HG03521 (cell line): Measurements from ENCODE around the gene RBM33.
"Not testable (repeated sequence)": the region's sequence is repeated elsewhere in the genome, so short reads cannot be mapped to it uniquely, and the experiment has no call there.

Source experiments
- ATAC-seq: cut with Tn5 transposase; IDR thresholded peaks from one replicate; pipeline ENCODE4 v1.9.1; 2021; ENCODE audit warnings: mild to moderate bottlenecking, moderate library complexity; ENCODE audit not compliant: unreplicated experiment

Gene RBM33

DNA sequence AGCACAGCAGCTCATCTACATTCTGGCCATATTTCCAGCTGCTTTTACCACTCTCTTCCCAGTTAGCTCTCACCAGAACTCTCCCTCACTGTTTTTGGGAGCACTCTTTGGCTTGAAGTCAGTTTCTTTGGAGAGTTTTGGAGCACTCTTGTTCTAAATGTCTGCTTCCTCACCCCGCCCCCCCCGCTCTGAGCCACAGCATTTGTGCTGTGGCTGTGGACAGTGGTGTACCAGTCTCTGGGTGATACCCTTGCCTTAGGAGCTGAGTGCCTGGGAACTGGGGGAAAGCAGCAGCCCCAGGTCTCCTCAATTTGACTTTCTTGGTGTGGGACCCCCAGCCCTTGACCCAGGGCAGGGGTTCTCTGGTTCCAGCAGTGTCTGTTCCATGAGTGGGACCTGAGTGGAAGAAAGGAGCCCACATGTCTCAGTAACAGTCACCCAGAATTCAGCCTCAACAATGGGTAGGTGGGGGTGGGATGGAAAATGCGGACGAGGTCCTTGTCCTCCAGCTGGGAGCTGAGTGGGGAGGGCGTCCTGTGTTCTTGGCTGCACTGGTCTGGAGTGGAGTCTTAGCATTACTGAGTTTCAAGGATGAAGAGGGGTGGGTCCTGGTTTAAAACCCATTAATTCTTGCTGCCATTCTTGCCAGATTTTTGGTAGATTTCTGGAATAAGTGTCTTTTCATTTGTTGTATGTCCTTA is 18.0 kb downstream of the RBM33 start:
- ATAC-seq: no peak

DNA sequence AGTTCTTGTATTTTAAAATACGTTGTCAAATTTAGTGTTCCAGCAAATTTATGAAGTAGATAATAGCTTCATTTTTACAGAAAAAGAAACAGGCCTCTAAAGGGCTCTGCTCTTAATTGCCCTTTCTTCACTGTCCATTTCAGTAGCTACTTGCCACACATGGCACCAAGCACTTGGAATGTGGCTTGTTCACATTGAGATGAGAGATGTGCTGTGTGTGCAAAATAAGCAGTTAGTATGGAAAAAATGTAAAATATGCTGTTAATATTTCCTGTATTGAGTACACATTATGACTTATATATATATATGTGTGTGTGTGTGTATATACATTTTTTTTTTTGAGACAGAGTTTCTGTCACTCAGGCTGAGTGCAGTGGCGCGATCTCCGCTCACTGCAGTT is 19.5 kb downstream of the RBM33 start:
- no peak for ATAC-seq

DNA sequence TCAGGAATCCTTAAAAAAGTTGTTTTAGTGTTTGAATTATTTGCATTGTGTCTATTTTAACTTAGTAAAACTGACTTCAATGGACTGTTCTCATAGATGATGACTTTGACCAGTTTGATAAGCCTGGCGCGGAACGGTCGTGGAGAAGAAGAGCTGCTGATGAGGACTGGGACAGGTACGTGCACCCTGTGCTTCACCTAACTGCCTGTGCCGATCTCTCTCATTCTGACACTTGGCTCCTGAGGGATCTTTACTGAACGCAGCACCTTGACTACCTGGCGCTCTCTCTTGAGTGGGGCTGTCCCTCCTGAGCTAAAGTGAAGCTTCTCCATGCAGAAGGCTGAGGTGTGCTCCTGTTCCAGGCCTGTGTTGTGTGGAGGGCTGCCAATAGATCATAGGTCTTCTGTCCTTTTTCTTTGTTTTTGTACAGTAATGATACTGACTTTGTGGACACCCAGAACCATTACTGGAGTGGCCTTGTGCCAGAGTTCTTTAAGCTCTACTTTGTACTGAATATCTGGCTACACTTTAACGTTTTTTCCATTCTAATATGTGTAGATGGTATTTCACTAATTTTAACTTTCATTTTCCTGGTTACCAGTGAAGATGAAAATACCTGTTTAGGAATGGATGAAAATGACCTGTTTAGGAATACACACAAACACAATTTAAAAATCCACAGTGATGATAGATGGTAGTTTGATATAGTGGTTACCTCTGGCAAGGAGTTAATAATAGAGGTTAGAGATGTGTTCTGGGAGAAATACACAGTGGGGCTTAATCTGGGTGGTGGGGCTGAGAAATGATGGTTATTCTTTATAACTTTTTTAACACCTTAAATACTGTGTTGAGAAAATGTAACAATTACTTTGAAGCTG is 20.9 kb downstream of the RBM33 start:
- no peak for ATAC-seq

DNA sequence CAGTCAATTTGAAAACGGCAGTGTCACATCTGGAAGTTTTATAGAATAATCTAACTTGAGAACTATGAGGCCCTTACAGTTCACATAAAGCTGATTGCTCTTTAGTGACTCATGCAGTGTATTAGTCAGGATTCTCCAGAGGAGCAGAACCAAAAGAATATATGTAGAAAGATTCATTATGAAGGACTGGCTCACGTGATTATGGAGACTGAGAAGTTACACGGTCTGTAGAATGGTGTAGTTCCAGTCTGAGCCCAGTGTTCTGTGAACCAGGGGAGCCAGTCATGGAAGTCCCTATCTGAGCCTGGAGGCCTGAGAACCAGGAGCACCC is 21.5 kb downstream of the RBM33 start:
- no peak for ATAC-seq

DNA sequence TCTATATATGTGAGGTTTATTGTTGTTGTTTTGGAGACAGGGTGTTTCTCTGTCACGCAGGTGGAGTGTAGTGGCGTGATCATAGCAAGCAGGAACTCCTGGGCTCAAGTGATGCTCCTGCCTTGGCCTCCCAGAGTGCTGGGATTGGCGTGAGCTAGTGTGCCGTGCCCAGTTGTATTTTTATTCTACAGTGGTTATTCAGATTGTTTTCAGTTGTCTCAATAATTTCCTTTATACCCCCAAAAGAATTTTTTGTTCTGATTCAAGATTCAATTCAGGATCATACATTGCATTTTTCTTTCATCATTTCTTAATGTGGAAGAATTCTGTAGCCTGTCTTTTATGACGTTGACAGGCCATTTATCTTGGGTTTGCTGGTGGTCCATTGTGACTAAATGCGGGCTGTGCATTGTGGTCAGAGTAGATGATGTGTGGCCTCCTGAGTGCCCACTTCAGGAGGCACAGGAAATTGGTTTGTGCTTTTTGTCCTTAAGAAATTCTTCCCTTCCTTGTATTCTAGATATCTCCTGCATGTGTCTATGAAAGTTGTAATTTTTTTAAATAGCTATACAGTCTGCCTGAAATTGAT is 22.9 kb downstream of the RBM33 start:
- ATAC-seq: no peak

DNA sequence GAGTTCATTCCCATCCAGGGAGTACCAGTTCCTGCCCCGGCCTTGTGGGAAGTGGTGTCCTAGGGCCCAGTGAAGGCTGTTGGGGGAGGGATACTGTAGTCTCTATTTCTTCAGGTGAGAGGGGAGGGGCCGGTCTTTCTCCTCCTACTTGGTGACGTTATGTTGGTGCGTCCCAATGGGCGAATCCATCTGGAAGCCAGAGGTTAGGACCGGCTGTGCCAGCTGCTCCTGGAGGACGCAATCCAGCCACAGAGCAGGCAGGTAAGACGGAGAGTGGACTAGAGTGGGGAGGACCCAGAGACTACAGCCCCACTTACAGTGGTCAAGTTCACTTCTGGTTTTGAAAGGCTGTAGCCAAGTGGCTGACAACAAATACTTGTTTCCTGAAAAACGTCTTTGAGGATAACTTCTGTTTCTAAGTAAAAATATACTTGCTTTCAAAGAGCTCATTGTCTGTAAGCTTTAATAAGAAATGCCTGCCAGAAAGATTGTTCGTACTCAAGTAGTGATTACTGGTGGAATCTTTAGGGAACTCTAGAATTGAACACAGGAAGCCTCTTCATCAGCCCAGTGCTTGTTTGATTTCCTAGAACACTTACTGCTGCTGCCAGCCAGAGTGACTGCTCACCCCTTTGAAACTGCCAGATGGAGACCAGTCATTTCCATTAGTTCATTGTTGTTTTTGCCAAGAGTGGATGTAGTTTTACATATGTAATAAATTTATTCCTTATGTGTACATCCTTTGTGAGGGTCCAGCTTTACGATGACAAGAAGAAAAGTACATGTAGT is 25.4 kb downstream of the RBM33 start:
- no peak for ATAC-seq

DNA sequence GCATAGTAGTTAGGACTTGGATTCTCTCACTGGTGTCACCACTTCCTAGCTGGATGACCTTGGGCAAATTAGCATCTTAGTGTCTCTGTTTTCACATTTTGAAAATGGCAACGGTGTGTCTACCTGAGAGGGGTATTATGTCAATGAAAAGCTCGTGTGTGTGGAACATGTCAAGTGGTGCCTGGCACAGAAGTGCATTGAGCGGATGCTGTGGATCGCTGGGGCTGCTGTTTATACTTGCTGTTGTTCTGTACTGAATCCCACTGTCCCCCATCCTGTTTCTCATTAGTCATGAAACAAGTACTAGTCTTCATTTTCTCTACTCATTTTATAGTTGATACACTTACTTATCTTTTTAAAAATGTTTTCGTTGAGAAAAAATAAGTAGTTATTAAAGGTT is 26.1 kb downstream of the RBM33 start:
- no peak for ATAC-seq

DNA sequence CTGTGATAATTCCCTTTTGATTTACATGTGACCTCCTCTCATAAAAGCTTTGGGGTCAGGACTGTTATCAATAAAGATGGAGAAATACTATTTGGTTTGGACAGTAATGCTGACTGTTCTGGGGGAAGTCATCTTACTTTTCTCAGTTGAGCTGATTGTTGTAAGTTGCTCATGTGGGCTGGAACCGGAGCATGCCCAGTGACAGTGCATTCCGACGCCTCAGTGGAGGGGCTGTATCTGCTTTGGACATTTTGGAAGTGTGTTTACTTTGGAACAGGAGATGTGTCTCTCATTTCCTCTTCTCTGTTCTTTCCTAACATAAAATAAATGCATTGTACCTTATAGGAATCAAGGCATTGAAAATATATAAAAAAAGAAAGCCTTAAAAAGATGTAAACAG is 30.1 kb downstream of the RBM33 start:
- ATAC-seq: no peak

DNA sequence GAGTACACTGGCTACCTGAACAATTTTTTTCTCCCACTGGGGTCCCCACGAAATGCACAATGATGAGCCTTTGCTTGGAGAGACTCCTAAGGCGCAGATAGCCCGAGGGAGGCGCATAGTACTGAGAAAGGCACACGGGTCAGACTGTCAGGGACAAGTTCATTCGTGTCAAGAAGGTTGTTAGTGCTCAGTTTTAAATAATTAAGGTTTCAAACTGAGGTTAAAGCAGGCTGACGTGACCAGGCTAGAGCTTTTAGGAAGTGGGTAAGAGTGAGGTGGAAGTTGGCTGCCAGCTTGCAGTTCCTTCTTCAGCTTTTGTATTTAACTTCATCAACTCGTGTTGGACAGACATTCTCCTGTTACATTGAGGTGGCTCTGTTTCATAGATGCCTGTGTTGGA is 31.6 kb downstream of the RBM33 start:
- ATAC-seq: no peak

DNA sequence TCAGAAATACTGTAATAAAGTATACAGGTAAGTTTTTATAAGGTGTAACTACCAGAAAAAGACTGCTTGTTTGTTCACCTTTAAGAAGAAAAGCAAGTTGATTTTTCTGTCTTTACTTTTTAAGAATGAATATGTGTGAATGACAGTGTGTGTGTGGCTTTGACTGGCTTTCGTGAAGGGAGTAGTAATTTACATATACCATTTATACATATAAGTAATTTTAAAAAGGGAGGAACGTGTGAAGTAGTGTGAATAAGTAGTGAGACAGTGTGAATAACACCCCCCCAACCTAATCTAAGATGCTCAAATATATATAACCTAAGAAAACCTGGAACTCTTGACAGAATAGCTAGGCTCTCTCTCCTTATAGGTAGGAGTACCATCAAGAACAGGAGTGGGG is 33.2 kb downstream of the RBM33 start:
- ATAC-seq: no peak

DNA sequence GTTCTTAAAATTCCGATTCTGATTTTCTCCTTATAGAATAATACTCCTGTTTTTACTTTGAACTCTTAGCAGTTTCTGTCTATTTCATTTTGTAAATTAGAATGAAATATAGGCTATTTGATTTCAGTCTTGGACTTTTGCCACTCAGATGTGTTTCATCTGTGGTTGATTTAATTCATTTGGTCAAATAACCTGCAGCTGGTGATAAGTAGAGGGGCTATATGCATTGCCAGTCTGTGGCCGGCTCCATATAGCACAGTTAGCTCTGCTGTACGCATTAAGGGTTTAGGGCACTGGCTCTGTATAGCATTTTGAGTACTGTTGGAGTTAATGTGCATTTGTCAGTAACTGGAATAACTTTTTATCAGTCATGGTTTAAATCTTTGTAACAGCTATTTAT is 35.7 kb downstream of the RBM33 start:
- ATAC-seq: no peak

DNA sequence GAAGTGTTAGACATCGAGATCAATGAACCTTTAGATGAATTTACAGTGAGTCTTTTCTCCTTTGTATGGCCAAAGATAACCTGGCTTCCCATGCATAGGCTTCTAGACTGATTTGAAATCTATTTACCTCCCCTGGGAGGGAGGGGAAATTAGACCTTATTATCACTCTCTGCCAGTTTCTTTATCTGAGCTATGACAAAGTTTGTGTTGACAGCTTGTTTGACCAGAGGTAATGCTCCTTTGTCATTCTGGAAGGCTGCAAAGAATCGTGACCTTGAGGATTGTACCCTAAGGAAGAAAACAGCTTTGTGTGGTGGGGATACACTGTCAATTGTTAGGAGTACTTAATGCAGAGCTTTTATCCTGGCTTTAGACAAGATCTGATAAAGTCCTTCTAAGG is 36.4 kb downstream of the RBM33 start:
- no peak for ATAC-seq

DNA sequence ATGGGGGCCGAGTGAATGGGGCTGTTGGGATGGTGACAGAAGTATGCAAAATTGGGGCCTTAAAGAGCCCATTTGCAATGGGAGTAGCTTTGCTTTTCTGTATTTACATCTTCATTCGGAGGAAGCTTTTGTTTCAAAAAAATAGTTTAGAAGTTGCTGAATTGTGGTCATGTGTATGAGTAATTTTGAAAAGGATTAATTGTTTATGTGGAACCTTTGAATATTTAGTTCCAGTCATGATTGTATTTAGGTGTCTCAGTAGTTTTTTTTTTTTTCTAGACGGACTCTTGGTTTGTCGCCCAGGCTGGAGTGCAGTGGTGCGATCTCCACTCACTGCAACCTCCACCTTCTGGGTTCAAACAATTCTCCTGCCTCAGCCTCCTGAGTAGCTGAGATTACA is 37.2 kb downstream of the RBM33 start:
- no peak for ATAC-seq

DNA sequence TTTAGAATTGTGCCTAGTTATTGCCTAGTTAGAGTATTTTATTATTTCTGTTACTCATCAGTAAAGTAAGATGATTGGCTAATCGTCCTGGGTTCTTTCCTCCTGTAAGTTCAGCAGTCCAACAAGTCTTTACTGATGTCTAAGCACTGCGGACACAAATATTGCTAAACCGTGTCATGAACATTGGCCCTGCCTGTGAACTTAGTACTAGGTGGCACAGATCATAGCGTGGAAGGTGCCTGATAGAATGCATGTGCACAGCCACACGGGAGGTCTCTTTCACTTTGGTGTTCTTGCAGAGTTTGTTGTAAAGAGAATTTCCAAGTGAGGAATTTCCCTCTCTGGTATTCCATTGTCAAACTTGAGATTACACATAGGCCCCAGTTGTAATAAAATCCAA is 38.0 kb downstream of the RBM33 start:
- ATAC-seq: no peak

DNA sequence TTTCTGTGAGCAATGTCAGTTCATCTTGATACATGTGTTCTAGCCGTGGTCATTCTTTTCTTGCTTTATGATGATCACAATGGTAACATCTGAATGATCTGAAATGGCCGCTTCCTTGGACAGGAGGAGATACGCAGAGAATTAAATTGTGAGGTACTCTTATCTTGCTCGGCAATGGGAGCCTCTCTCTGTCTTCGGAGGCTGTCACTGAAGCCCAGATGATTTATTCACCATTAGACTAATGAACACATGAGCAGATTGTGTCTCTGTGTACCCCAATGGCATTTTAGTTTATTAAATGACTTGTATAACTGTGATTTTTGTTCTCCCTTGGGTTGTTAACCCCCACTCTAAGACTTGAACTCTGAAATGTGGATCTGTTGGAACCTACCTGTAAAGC is 38.6 kb downstream of the RBM33 start:
- ATAC-seq: no peak

DNA sequence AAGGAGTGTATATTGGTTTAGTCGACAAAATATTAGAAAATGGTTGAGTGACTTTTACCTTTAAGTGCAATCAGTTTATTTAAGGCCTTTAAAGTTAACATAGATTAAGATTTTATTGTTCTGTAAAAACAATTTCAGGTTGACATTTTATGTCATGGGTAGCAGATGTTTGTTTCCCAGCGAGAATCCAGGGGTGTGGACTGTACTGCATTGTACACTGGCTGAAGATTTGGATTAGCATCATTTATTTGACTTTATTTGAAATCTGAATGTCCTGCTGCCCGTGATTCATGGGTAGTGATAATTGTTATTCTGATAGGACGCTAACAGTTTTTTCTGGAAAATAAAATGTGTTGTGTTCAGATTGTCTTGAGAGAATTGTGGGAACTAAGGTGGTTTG is 39.3 kb downstream of the RBM33 start:
- ATAC-seq: no peak

DNA sequence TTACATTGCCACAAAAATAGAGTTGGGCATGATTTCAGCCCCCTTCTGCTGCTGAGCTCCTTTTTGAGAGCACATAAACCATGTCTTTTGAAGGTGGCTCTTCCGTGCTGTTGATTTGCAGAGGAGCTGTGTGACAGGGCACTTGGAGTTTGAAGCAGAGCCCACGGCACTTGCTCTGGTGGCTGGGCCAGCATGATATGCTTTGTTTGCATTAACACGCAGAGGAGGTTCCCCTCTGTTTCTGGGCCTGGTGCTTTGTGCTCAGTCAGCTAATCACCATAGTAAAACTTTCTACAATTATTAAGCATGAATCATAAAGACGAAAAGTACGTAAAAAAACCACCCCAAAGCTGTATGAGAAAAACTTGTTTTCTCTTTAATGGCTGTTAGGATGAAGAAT is 40.1 kb downstream of the RBM33 start:
- ATAC-seq: no peak

DNA sequence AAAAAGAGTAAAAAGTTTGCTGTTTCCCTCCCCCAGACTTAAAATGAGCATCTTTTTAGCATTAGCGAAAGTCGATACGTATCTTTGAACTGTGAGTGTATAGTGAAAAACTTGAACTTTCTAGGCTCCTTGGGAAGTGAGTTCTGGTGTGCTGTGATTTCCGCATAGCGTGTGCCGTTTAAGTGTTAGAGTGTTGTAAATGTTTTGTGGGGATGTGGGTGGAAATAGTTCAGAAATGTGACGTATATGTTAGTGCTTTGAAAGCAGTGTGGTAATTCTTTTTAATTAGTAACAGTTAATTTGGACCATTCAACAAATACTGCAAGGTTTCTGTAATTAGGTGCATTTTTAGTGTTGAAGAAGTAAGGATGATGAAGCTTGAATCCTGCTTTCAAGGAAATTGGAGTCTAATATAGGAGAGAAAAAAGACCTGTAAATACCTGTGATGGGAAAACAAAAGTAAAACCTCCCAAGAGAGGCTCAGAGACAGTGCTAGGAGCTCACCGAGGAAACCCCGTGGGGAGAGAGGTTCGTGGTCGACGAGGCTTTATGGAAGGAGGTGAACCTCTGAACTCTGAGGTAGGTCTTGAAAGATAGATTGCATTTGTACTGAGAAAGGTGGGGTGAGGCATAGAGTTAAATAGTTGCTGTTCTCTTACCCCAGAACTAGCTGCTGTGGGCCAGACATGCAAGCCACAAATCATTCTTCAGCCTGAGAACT is 40.8 kb downstream of the RBM33 start:
- ATAC-seq: peak; percentile 72

DNA sequence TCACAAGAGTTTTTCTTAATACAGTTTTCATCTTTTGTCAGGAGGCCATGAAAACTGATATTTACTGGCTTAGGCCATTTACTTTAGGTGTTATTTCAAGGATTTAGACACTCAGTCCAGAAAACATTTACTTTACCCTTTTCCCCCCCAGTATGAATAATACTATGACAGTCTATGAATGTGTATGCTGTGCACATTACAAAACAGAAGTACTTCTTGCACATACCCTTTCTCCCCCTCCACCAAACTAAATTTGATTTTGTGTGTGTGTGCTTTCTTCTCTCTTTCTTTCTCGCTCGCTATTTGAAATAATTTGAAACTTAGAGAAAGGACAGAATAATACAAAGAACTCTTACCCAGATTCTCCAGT is 41.3 kb downstream of the RBM33 start:
- ATAC-seq: no peak

DNA sequence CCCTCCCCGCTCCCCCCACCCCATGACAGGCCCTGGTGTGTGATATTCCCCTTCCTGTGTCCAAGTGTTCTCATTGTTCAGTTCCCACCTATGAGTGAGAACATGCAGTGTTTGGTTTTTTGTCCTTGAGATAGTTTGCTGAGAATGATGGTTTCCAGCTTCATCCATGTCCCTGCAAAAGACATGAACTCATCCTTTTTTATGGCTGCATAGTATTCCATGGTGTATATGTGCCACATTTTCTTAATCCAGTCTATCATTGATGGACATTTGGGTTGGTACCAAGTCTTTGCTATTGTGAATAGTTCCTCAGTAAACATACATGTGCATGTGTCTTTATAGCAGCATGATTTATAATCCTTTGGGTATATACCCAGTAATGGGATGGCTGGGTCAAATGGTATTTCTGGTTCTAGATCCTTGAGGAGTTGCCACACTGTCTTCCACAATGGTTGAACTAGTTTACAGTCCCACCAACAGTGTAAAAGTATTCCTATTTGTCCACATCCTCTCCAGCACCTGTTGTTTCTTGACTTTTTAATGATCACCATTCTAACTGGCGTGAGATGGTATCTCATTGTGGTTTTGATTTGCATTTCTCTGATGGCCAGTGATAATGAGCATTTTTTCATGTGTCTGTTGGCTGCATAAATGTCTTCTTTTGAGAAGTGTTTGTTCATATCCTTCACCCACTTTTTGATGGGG is 42.3 kb downstream of the RBM33 start:
- not testable (repeated sequence) for ATAC-seq
